ENCODE data around the gene LRRFIP1.

DNA sequence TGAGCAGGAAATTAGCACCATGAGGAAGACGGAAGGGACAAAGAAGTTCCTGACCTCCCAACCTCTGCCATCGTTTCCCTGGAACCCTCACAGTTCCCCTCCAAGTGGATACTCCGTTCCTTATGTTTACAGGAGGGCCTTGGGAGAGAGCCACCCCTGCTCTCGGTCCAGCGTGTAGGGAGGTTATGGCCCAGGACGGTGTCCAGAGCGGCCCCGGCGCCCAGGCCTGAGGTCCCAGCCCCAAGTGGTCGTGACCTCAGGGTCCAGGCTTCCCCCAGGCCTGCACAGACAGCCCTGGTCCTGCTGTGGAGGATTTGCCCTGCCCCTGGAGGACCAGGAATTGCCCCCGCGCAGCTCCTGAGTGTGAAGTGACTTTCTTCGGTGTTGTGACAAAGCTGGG lies 109.4 kb downstream of the LRRFIP1 start:
- TF ChIP-seq SMC3 (conservative IDR thresholded peaks at IDR 0.05; ENCODE audit: poor library complexity), result no peak
- TF ChIP-seq EZH2 (IDR thresholded peaks at IDR 0.05; ENCODE audit: borderline replicate concordance, insufficient read depth, low read length, poor library complexity, severe bottlenecking), result no peak
- TF ChIP-seq, protein P1, sequence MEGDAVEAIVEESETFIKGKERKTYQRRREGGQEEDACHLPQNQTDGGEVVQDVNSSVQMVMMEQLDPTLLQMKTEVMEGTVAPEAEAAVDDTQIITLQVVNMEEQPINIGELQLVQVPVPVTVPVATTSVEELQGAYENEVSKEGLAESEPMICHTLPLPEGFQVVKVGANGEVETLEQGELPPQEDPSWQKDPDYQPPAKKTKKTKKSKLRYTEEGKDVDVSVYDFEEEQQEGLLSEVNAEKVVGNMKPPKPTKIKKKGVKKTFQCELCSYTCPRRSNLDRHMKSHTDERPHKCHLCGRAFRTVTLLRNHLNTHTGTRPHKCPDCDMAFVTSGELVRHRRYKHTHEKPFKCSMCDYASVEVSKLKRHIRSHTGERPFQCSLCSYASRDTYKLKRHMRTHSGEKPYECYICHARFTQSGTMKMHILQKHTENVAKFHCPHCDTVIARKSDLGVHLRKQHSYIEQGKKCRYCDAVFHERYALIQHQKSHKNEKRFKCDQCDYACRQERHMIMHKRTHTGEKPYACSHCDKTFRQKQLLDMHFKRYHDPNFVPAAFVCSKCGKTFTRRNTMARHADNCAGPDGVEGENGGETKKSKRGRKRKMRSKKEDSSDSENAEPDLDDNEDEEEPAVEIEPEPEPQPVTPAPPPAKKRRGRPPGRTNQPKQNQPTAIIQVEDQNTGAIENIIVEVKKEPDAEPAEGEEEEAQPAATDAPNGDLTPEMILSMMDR (IDR thresholded peaks at IDR 0.05; ENCODE audit: poor library complexity, severe bottlenecking), result no peak
- no peak for TF ChIP-seq MXI1 (conservative IDR thresholded peaks at IDR 0.05; ENCODE audit: poor library complexity, severe bottlenecking)
- no peak for TF ChIP-seq EP300 (conservative IDR thresholded peaks at IDR 0.05; ENCODE audit: poor library complexity, severe bottlenecking)
- TF ChIP-seq, protein P2, sequence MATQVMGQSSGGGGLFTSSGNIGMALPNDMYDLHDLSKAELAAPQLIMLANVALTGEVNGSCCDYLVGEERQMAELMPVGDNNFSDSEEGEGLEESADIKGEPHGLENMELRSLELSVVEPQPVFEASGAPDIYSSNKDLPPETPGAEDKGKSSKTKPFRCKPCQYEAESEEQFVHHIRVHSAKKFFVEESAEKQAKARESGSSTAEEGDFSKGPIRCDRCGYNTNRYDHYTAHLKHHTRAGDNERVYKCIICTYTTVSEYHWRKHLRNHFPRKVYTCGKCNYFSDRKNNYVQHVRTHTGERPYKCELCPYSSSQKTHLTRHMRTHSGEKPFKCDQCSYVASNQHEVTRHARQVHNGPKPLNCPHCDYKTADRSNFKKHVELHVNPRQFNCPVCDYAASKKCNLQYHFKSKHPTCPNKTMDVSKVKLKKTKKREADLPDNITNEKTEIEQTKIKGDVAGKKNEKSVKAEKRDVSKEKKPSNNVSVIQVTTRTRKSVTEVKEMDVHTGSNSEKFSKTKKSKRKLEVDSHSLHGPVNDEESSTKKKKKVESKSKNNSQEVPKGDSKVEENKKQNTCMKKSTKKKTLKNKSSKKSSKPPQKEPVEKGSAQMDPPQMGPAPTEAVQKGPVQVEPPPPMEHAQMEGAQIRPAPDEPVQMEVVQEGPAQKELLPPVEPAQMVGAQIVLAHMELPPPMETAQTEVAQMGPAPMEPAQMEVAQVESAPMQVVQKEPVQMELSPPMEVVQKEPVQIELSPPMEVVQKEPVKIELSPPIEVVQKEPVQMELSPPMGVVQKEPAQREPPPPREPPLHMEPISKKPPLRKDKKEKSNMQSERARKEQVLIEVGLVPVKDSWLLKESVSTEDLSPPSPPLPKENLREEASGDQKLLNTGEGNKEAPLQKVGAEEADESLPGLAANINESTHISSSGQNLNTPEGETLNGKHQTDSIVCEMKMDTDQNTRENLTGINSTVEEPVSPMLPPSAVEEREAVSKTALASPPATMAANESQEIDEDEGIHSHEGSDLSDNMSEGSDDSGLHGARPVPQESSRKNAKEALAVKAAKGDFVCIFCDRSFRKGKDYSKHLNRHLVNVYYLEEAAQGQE (IDR thresholded peaks at IDR 0.05; ENCODE audit: borderline replicate concordance), result no peak
- TF ChIP-seq POLR2AphosphoS5 (IDR thresholded peaks at IDR 0.05), result no peak
